Right cardiac atrium (tissue), 5 donors: ENCODE results near the gene STARD3. TPM values are rescaled to one million over a fixed set of nuclear protein-coding genes. Genes with fewer than 3 reads are reported as not detected.

Experiments used
- ATAC-seq, 2 donors: fragments of 200-7000 bp; cut with Tn5 transposase; one replicate each; pipeline versions ENCODE4 v1.8.0 to v1.9.1; 2020; ENCODE audit warnings: moderate library complexity in 2 of 2, mild to moderate bottlenecking in 1 of 2
- DNase-seq, 3 donors: peaks; one replicate each; pipeline ENCODE4 v3.0.0-alpha.2; 2020
- H3K27ac ChIP-seq: one replicate; pipeline ENCODE4 v1.5.1; 2013; ENCODE audit warnings: mild to moderate bottlenecking, low read length, control low read depth, moderate library complexity
- H3K27me3 ChIP-seq: one replicate; pipeline ENCODE4 v1.6.1; 2013; ENCODE audit not compliant: control insufficient read depth, insufficient read depth
- H3K4me1 ChIP-seq: one replicate; pipeline ENCODE4 v1.6.1; 2013; ENCODE audit warnings: low read length; ENCODE audit not compliant: control insufficient read depth, insufficient read depth
- H3K4me3 ChIP-seq: one replicate; pipeline ENCODE4 v1.5.1; 2013; ENCODE audit warnings: low read length, control low read depth
- H3K9me3 ChIP-seq: one replicate; pipeline ENCODE4 v1.6.1; 2013; ENCODE audit warnings: low read length; ENCODE audit not compliant: control insufficient read depth
- WGBS: extraction: QIAGEN DNeasy Blood & Tissue Kit; methylation state at CpG from one replicate; pipeline ENCODE4 v1.1.7; 2013; 5-methylcytosine and 5-hydroxymethylcytosine counted together
- intact Hi-C, 4 donors: fragments of 100-400 bp; cut with DNase I; formaldehyde crosslinking; loops; one replicate each; pipeline versions ENCODE4 v1.11.0 to v1.14.0; 2022 to 2023
- polyA plus RNA-seq: library from polyadenylated mRNA; stranded (reverse); fragments of 200-250 nt; gene quantifications from one replicate; pipeline ENCODE4 v1.2.3, GENCODE V29; 2013
- total RNA-seq, 4 donors: library from RNA; stranded (reverse); fragmentation: NEBNext Ultra II Directional; extraction: Animal tissue kit (Norgen Biotek cat#: 25700); gene quantifications; one replicate each; pipeline ENCODE4 v1.2.1, GENCODE V29; 2021
- donor health status: healthy with polysubstance abuse.
- donor health status: DM: no; HTN: yes; CAD: no.
- donor health status: DM: no; HTN: no; CAD: no.
- donor health status: DM: no; HTN: yes; CAD: no; lungs with severe emphysema.
- donor health status: DM: yes; HTN: yes; CAD: no.

The STARD3 gene
- total and polyA plus RNA-seq, 5 donors, result 19.2 to 26.2 (median 22.7) TPM

DNA sequence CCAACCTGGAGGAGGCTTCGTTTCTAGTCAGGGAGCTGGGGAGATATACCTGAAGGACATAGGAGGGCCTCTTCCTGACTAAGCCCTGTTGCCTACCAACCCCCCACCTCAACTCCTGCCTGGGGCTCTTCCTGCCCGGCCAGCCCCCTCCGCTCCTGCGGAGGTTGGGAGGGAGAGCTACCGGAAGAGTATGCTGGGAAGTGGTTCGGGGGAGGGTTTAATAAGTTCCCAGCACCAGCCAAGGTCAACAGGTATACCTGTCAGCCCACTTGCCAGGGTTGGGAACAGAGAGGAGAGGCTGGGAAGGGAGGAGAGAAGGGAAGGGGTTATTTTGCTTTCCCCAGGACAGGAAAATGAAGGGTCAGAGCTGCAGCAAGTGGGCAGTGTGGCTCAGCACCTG is 5.5 kb upstream of the STARD3 start:
- H3K4me3 ChIP-seq, result no peak overlapping the region
- ATAC-seq (no peak), DNase-seq (no peak)
- H3K4me1 ChIP-seq, result peaks cover 2% of the 10 kb centered on the region
- WGBS, result 42% methylated on average over 6 of the region's 6 CpGs
- intact Hi-C loops, result no loop called here
- no peaks in the 10 kb centered on the region for H3K27me3 ChIP-seq
- no peak overlapping the region for H3K27ac ChIP-seq
- no peaks in the 10 kb centered on the region for H3K9me3 ChIP-seq

DNA sequence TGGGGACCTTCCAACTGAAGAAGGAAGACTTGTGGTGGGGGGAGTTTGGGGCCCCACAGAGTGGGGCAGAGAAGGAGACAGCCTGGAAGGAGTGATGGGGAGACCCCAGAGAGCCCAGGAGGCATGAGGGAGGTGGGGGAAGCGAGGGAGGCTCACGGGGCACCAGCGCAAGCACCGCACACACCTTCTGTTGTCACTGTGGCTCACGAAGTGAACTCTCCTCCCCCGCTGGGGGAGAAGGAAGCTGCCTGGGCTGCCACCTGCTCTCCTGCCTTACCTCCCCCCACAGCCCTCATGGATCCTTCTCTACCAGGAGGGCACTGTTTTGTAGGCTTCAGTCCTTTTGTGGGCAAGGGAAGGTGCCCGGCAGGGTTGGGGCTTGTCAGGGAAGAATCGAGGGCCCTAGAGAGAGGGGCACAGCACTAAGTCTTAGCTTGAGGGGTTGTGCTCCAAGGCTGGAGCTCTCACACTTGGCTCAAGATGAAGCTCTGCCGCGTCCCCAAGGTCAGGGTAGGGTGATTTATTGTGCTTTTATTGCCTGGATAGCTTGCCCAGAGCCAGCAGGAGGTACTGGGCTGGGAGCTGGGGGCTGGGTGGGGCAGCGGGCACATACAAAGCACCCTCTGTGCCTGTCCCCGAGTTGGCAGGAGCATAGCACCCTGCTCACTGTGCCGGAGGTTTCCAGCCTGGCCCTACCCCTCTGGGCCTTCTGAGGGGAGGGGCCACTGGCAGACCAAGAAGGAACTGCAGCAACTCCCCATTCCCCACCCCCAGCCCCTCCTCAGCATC is 4.6 kb upstream of the STARD3 start:
- 55% methylated on average over 13 of the region's 13 CpGs for WGBS
- Histone ChIP-seq H3K4me3 (no peak overlapping the region), H3K9me3 (no peaks in the 10 kb centered on the region), H3K4me1 (peaks cover under 1% of the 10 kb centered on the region), H3K27ac (no peak overlapping the region), H3K27me3 (no peaks in the 10 kb centered on the region)
- intact Hi-C loops, result no loop called here
- no peak for DNase-seq
- ATAC-seq, result peak in 1 of 2 donors; percentile 32

DNA sequence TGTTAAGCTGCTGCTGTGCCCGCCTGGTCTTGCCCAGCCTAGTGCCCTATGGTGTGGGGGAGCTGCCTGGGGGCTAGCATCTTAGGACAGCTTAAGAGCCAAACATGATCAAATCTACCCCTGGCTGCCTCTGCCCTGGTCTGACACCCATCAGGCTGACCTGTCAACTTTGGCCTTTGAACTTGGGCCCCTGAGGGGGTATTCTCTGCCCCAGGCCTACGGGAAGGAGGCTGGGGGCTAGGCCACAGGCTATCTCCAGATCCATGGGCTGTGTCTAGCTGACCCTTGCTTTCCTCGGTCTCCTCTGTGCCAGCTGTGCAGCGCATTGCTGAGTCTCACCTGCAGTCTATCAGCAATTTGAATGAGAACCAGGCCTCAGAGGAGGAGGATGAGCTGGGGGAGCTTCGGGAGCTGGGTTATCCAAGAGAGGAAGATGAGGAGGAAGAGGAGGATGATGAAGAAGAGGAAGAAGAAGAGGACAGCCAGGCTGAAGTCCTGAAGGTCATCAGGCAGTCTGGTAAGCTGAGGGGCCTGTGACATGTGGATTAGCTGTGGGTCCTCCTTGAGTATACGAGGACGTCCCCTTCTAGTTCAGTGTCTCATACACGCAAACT is 3.3 kb upstream of the STARD3 start:
- H3K9me3 ChIP-seq, result no peaks in the 10 kb centered on the region

GRCh38 chr17:39634384-39634871 is 2.5 kb upstream of the STARD3 start:
- H3K27me3 ChIP-seq, result no peaks in the 10 kb centered on the region
- H3K9me3 ChIP-seq, result no peaks in the 10 kb centered on the region
- intact Hi-C loops, result no loop called here
- DNase-seq, result no peak
- H3K4me3 ChIP-seq, result no peak overlapping the region
- no peak overlapping the region for H3K27ac ChIP-seq
- WGBS, result 51% methylated on average over 2 of the region's 2 CpGs
- no peak for ATAC-seq
- peaks cover 5% of the 10 kb centered on the region for H3K4me1 ChIP-seq

More for the DNA sequence above, 3.3 kb upstream of the STARD3 start:
- no peaks in the 10 kb centered on the region for H3K27me3 ChIP-seq
- DNase-seq, result no peak
- no peak overlapping the region for H3K27ac ChIP-seq
- peaks cover 5% of the 10 kb centered on the region for H3K4me1 ChIP-seq
- WGBS, result 67% methylated on average over 8 of the region's 8 CpGs
- intact Hi-C loops, result no loop called here
- H3K4me3 ChIP-seq, result no peak overlapping the region
- ATAC-seq, result no peak

- intact Hi-C loops, result no loop called here
- H3K27ac ChIP-seq, result no peak overlapping the region
- H3K4me3 ChIP-seq, result no peak overlapping the region
- DNase-seq (peak in 1 of 3 donors; percentile 71), ATAC-seq (no peak)
- WGBS, result 89% methylated on average over 8 of the region's 8 CpGs
- H3K4me1 ChIP-seq, result peaks cover 11% of the 10 kb centered on the region
- no peaks in the 10 kb centered on the region for H3K9me3 ChIP-seq
- no peaks in the 10 kb centered on the region for H3K27me3 ChIP-seq
Observed at GRCh38 chr17:39635614-39636176, 1.2 kb upstream of the STARD3 start.

- ATAC-seq, result peak in 1 of 2 donors; percentile 1
Observed at GRCh38 chr17:39636587-39636926, 387 bp upstream of the STARD3 start.

DNA sequence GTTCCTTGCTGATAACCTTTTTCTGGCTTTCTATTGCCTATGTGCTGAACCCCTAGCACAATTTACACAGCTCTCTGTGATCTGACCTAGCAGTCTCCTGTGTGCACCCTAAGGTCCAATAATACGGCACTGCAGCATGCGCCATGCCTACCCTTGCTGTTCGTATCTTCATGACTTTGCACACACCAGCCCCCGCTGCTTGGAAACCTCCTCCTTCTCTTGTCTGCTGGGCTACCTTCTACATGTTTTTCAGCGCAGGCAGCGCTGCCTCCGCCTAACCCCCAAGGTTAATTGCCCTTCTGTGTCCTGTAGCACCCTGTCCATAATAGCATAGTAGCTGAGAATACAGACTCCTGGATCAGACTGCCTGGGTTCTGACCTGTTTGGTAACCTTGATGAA is 1.4 kb downstream of the STARD3 start:
- H3K4me1 ChIP-seq, result peaks cover 22% of the 10 kb centered on the region
- ATAC-seq (no peak), DNase-seq (no peak)
- no peak overlapping the region for H3K4me3 ChIP-seq
- 92% methylated on average over 7 of the region's 7 CpGs for WGBS
- intact Hi-C loops, result no loop called here
- H3K27me3 ChIP-seq, result no peaks in the 10 kb centered on the region
- H3K27ac ChIP-seq, result no peak overlapping the region
- H3K9me3 ChIP-seq, result no peaks in the 10 kb centered on the region

More at GRCh38 chr17:39636587-39636926, 387 bp upstream of the STARD3 start:
- no peak for DNase-seq
- Histone ChIP-seq H3K27me3 (no peaks in the 10 kb centered on the region), H3K4me1 (peaks cover 16% of the 10 kb centered on the region), H3K4me3 (peak overlapping the region; percentile 70), H3K27ac (peak overlapping the region; percentile 80), H3K9me3 (no peaks in the 10 kb centered on the region)
- intact Hi-C loops, result no loop called here
- WGBS, result 22% methylated on average over 6 of the region's 6 CpGs

GRCh38 chr17:39639043-39639442 is 2.1 kb downstream of the STARD3 start:
- DNase-seq (no peak), ATAC-seq (no peak)
- H3K9me3 ChIP-seq, result no peaks in the 10 kb centered on the region
- WGBS, result 75% methylated on average over 2 of the region's 2 CpGs
- intact Hi-C loops, result no loop called here
- H3K27me3 ChIP-seq, result no peaks in the 10 kb centered on the region
- peaks cover 24% of the 10 kb centered on the region for H3K4me1 ChIP-seq
- no peak overlapping the region for H3K4me3 ChIP-seq
- H3K27ac ChIP-seq, result no peak overlapping the region

GRCh38 chr17:39639566-39640458 is 2.9 kb downstream of the STARD3 start:
- ATAC-seq (no peak), DNase-seq (no peak)
- H3K4me3 ChIP-seq, result no peak overlapping the region
- no peaks in the 10 kb centered on the region for H3K9me3 ChIP-seq
- no peak overlapping the region for H3K27ac ChIP-seq
- H3K4me1 ChIP-seq, result peaks cover 24% of the 10 kb centered on the region
- no peaks in the 10 kb centered on the region for H3K27me3 ChIP-seq
- 80% methylated on average over 11 of the region's 11 CpGs for WGBS
- intact Hi-C loops, result loop anchor here in 1 of 4 donors (10.0 kb wide), 1 partner anchor 65 kb away; the partner anchor contains the start of gene ERBB2

- Histone ChIP-seq H3K27me3 (no peaks in the 10 kb centered on the region), H3K4me3 (no peak overlapping the region), H3K27ac (no peak overlapping the region), H3K9me3 (no peaks in the 10 kb centered on the region), H3K4me1 (peaks cover 24% of the 10 kb centered on the region)
- no peak for ATAC-seq
- no peak for DNase-seq
- intact Hi-C loops, result loop anchor here in 1 of 4 donors (10.0 kb wide), 1 partner anchor 64 kb away; the partner anchor contains the start of gene ERBB2
- 39% methylated on average over 4 of the region's 4 CpGs for WGBS
Observed at GRCh38 chr17:39640591-39641031, 3.7 kb downstream of the STARD3 start.
